ENCODE results near the gene PRDM15. TPM values are rescaled to one million over a fixed set of nuclear protein-coding genes. Genes with fewer than 3 reads are reported as not detected.

PRDM15 gene
- total RNA-seq, 4 donors from 2014 or later: 6.4 to 88.4 (median 21.1) TPM

- H3K4me3 ChIP-seq: no peak overlapping the region
- no peaks in the 10 kb centered on the region for H3K4me1 ChIP-seq
- no peak overlapping the region for H3K27ac ChIP-seq
- intact Hi-C loops (cut with DNase I; ENCODE audit: low total_unique reads) (no loop called here), in situ Hi-C loops (cut with MboI; ENCODE audit: low pct_ligation_motif_present in 1 of 4, low pct_unique_long_range_greater_than_20kb in 1 of 4, low sequenced_read_pairs in 3 of 4) (loop anchor here in 3 of 4 donors (10.0 to 25.0 kb wide), 3 partner anchors 88 to 300 kb away; no protein-coding TSS in a partner anchor)
- H3K9me3 ChIP-seq: no peaks in the 10 kb centered on the region
- no peaks in the 10 kb centered on the region for H3K27me3 ChIP-seq
- TF ChIP-seq EP300 (IDR thresholded peaks at IDR 0.05; ENCODE audit: low read depth) (no peak), CTCF (IDR thresholded peaks at IDR 0.05) (no peak), POLR2AphosphoS5 (IDR thresholded peaks at IDR 0.05) (no peak), POLR2A (IDR thresholded peaks at IDR 0.05) (no peak)
- H3K36me3 ChIP-seq: no peaks in the 10 kb centered on the region
- DNase-seq: no peak
- WGBS, 2 donors (ENCODE audit: low coverage in 1 of 2): 83 to 89% methylated on average over 5 to 22 of the region's 22 CpGs
These were observed 54.5 kb downstream of the PRDM15 start for GRCh38 chr21:41824466-41825207.

- WGBS, 2 donors (ENCODE audit: low coverage in 1 of 2): 95% methylated on average over 12 of the region's 12 CpGs; no CpG with 5 or more reads in 1 of the 2 donors
- Histone ChIP-seq H3K36me3 (no peaks in the 10 kb centered on the region), H3K27me3 (no peaks in the 10 kb centered on the region), H3K9me3 (no peaks in the 10 kb centered on the region), H3K4me3 (no peak overlapping the region), H3K4me1 (no peaks in the 10 kb centered on the region), H3K27ac (no peak overlapping the region)
- intact Hi-C loops (cut with DNase I; ENCODE audit: low total_unique reads) (no loop called here), in situ Hi-C loops (cut with MboI; ENCODE audit: low pct_ligation_motif_present in 1 of 4, low pct_unique_long_range_greater_than_20kb in 1 of 4, low sequenced_read_pairs in 3 of 4) (loop anchor here in 3 of 4 donors (10.0 to 25.0 kb wide), 3 partner anchors 88 to 301 kb away; no protein-coding TSS in a partner anchor)
- TF ChIP-seq POLR2A (IDR thresholded peaks at IDR 0.05): no peak
- TF ChIP-seq POLR2AphosphoS5 (IDR thresholded peaks at IDR 0.05): no peak
- TF ChIP-seq EP300 (IDR thresholded peaks at IDR 0.05; ENCODE audit: low read depth): no peak
- TF ChIP-seq CTCF (IDR thresholded peaks at IDR 0.05): no peak
- DNase-seq: no peak
These were observed 55.2 kb downstream of the PRDM15 start for GRCh38 chr21:41823906-41824305.

GRCh38 chr21:41823166-41823565 lies 56.0 kb downstream of the PRDM15 start:
- no peak overlapping the region for H3K4me3 ChIP-seq
- no peaks in the 10 kb centered on the region for H3K36me3 ChIP-seq
- 96% methylated on average over 21 of the region's 21 CpGs; no CpG with 5 or more reads in 1 of the 2 donors for WGBS, 2 donors (ENCODE audit: low coverage in 1 of 2)
- no peaks in the 10 kb centered on the region for H3K27me3 ChIP-seq
- no peak for DNase-seq
- in situ Hi-C loops (cut with MboI; ENCODE audit: low pct_ligation_motif_present in 1 of 4, low pct_unique_long_range_greater_than_20kb in 1 of 4, low sequenced_read_pairs in 3 of 4): loop anchor here in 3 of 4 donors (10.0 to 25.0 kb wide), 3 partner anchors 89 to 302 kb away; no protein-coding TSS in a partner anchor
- H3K9me3 ChIP-seq: no peaks in the 10 kb centered on the region
- intact Hi-C loops (cut with DNase I; ENCODE audit: low total_unique reads): no loop called here
- H3K4me1 ChIP-seq: no peaks in the 10 kb centered on the region
- TF ChIP-seq POLR2AphosphoS5 (IDR thresholded peaks at IDR 0.05): no peak
- TF ChIP-seq CTCF (IDR thresholded peaks at IDR 0.05): no peak
- no peak for TF ChIP-seq POLR2A (IDR thresholded peaks at IDR 0.05)
- no peak overlapping the region for H3K27ac ChIP-seq

- in situ Hi-C loops (cut with MboI; ENCODE audit: low pct_ligation_motif_present in 1 of 4, low pct_unique_long_range_greater_than_20kb in 1 of 4, low sequenced_read_pairs in 3 of 4): loop anchor here in 3 of 4 donors (10.0 to 25.0 kb wide), 3 partner anchors 90 to 303 kb away; no protein-coding TSS in a partner anchor
These were observed 57.2 kb downstream of the PRDM15 start for GRCh38 chr21:41821756-41822431.

More at GRCh38 chr21:41821756-41822431, 57.2 kb downstream of the PRDM15 start:
- WGBS, 2 donors (ENCODE audit: low coverage in 1 of 2): 92 to 96% methylated on average over 14 to 30 of the region's 32 CpGs
- intact Hi-C loops (cut with DNase I; ENCODE audit: low total_unique reads): no loop called here
- TF ChIP-seq POLR2A (IDR thresholded peaks at IDR 0.05): no peak
- no peak for TF ChIP-seq CTCF (IDR thresholded peaks at IDR 0.05)
- TF ChIP-seq EP300 (IDR thresholded peaks at IDR 0.05; ENCODE audit: low read depth): no peak
- no peak for TF ChIP-seq POLR2AphosphoS5 (IDR thresholded peaks at IDR 0.05)
- no peak for DNase-seq
- Histone ChIP-seq H3K9me3 (no peaks in the 10 kb centered on the region), H3K4me1 (peaks cover 0 to 2% (median under 1%) of the 10 kb centered on the region in 4 donors), H3K27me3 (no peaks in the 10 kb centered on the region), H3K4me3 (no peak overlapping the region), H3K27ac (no peak overlapping the region), H3K36me3 (no peaks in the 10 kb centered on the region)

Measured in transverse colon (tissue), 4 donors.